GM18517 (cell line): ENCODE results near the gene MTUS2.
"Not testable (repeated sequence)": the region's sequence is repeated elsewhere in the genome, so short reads cannot be mapped to it uniquely, and the experiment has no call there.

Experiments used
- ATAC-seq: cut with Tn5 transposase; IDR thresholded peaks from one replicate; pipeline ENCODE4 v1.9.1; 2021; ENCODE audit warnings: mild to moderate bottlenecking, moderate library complexity; ENCODE audit not compliant: unreplicated experiment

The MTUS2 gene

DNA sequence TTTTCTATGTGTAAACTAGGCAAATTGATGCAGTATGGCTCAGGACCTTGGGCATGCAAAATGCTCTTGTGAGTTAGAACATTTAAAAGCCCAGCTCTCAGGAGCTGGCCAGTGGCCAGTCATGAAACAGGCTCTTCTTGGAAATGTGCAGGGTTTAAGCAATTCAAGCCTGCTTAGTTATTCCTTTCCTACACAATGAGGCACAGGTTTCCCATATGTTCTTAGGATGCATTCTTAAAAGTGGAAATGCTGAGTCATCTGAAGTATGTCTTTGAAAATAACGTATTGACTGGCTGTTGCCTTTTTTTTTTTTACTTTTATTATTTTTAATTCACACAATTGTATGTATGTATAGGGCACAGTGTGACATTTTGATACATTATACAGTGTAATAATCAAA lies 474.7 kb downstream of the MTUS2 start:
- no peak for ATAC-seq

DNA sequence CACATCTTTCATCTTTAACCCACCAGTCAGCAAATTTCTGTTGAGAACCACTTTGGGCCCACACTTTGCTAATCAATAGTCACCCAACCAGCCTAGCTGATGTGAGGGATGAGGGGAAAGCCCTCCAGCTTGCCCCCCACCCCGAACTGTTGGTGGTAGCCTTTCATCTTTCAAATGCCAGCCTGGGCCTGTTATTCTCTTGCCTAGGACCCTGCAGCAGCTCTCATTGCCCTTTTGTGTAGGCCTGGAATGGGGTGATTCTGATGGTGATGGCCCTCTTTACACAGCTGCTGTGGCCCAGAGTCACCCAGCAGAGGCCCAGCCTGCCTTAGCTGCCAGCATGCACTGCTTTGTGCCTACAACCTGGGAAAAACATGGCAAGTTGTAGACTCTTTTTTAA lies 480.9 kb downstream of the MTUS2 start:
- ATAC-seq = no peak

DNA sequence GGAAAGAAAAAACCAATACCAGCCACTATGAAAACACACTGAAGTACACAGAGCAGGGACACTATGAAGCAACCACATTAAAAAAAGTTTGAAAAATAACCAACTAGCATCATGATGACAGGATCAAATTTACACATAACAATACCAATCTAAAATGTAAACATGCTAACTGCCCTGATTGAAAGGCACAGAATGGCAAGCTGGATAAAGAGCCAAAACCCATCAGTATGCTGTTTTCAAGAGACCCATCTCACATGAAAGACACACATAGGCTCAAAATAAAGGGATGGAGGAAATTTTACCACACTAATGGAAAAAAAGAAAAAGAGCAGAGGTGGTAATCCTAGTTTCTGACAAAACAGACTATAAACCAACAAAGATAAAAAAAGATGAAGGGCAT lies 484.0 kb downstream of the MTUS2 start:
- ATAC-seq = no peak

DNA sequence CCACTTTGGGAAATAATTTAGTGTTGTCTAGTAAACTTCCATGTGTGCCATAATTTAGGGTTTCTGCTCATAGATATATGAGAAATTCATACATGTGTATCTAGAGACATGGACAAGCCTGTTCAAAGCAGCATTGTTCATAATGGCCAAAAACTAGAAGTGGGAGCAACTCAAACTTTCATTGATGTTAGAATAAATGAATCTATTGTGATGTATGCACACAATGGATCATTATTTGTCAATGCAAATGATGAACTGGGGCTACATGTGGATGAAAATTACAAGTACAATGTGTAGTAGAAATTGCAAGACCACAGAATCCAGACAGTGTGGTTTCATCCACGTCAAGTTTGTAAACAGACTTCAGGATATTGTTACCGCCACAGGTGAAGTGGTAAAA lies 490.7 kb downstream of the MTUS2 start:
- ATAC-seq = no peak

DNA sequence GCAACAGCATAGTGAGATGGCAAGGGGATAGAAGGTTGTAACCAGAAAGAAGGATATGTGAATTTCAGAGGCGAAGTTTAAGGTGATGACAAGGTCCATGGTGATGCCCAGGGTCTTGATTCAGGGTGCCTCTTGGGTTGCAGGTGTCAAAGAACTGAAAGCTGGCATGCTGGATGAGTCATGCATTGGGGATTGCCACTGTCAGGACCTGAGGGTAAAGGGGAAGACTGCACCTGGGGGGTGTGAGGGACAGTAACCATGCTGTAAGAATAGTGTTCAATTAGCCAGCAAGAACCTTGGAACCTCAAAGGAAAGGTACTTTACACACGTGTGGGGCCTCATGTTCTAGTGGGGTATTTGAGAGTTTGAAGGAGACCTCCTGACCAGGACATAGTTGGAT lies 495.7 kb downstream of the MTUS2 start:
- no peak for ATAC-seq

DNA sequence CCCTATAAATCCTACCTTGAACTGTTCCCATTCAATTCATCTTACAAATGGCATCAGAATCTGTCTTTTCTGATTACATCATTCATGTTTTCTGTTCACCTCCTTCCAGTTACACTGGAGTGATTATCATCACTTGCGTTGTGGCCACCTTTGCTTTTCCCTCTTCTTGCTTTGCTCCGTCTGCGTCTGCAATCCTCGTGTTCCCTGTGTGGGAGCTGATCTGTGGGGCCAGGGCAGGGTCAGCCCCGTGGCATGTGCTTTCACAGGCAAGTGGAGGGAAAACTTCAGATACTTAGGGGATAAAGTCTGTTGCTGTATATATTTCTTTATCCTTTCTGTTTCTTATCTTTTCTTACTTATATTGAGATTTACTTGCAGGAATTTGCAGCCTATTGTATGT lies 497.7 kb downstream of the MTUS2 start:
- no peak for ATAC-seq

DNA sequence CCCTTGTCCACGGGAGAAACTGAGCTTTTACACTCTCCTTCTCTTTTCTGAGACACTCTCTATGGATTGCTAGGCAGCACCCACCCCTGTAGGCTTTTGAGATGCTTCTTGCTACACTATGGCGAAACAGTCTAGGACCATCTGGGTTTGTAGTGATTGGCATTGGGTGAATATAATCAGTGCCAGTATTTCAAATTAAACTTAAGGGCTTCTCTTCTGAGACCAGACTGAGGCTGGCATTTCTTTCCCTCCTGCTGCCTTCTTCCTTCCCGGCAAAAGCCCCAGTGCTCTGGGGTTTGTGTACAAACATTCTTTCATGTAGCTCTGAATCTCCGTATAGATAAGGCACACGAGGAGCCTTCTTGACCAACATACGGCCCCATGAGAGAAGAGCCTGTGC lies 498.6 kb downstream of the MTUS2 start:
- ATAC-seq = no peak

DNA sequence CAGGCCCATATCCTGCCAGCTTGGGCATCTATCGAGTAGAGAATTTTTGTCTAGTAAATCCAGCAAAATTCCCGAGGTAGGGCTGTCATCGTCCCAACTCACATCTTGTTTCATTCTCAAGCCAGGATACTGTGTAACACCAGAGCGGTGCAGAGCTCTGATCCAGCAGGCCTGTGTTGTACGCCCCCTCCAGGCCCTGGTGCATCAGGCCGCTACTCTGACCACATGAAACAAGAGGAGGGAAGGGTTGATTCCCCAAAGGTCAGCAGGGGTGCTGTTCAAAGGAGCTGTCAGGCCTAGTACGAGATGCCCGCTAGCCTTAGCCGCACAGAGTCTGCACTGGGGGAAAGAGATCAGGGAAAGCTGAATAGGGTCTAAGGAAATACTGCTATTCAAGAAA lies 499.3 kb downstream of the MTUS2 start:
- no peak for ATAC-seq

DNA sequence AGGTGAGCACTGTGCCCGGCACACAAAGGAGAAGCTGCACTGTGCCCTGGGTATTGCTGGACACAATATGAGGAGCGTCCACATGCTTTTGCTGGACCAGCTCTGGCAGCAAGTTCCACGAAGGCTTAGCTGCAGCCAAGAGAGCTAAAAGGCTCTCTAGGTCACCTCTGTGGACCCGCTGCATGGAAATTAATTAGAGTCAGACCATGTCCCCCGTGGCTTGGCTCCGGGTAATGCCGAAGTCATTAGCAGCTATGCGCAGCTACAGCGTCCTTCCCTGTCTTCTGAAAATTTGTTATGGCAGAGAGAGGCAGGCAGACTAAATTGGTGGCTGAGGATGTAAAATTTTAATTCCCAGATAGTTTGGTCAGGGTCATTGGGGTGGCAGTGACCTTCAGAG lies 503.8 kb downstream of the MTUS2 start:
- no peak for ATAC-seq

DNA sequence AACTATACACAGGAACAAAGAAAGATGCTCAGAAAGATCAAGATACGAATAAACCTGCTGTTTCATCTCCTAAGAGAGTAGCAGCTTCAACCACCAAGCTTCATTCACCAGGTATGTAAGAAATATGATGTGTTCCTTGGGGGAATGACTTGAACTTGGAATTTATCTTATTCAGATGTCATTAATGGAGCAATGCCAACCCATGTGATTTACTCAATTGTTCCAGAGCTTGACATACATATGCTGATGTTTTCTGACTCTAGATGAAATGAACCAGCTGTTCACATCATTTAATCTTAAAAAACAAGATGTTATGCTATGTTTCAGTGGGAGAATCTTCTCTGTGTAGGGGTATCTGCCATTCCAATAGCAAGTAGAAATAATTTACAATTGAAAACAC lies 504.5 kb downstream of the MTUS2 start:
- no peak for ATAC-seq

DNA sequence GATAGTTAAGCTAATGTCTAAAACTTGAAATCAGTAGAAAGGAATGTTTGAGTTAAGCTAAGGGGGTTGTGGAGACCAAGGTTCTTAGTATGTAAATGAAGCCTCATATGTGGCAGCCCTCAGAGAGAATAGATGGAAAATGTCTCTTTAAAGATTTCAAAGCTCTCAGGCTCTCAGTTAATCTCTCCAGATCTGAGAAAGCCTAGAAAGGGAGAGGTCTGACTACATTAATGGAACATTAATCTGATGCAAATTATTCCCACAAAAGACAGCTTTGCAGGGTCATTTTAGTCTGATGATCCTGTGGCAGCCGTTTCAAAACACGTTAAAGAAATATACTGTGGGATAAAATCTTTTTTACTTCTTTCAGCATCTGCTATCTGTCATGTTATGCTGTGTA lies 508.4 kb downstream of the MTUS2 start:
- no peak for ATAC-seq

DNA sequence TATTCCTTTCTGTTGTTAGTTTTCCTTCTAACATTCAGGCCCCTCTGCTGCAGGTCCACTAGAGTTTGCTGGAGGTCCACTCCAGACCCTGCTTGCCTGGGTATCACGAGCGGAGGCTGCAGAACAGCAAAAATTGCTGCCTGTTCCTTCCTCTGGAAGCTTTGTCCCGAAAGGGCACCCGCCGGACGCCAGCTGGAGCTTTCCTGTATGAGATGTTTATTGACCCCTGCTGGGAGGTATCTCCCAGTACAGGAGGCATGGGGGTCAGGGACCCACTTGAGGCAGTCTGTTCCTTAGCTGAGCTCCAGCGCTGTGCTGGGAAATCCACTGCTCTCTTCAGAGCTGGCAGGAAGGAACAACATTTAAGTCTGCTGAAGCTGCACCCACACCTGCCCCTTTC lies 516.2 kb downstream of the MTUS2 start:
- ATAC-seq = no peak

DNA sequence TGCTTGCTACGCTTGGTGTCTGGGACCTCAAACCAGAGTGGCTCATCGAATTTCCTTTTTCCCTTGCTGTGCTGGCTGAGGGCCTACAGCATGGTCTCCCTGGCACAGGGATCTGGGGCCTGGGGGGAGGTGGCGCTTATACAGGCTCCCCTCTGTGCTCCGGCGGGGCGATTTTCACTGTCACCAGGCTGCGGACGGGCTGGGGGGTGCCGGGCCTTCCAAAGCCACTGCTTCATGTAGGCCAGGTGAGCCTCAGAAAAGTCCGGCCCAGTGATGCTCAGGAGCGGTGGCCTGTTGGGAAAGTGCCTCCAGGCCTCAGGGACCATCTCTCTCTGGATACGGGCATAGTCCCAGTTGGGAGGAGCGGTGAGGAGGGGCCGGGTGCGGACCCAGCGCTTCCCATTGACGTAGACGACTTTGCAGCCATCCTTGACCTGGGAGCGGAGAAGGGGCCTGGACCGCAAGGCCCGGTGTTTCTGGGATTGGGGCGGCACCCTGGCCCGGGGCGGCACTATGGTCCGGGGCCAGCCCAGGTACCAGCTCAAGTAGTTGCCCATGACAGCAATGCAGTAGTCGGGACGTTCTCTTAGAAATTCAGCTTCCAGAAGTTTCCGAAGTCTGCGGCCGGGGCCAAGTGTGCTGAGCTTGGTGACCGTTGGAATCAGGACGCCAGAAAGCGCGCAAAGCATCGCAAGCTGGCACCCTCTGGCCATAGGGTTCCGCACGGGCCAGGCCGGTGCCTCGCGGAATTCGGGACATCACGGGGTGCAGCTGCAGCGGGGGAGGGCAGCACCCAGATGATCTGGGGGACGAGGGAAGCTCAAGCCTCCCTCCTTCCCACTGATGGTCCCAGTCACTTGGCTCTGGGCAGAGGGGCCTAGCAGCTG lies 519.5 kb downstream of the MTUS2 start:
- no peak for ATAC-seq

DNA sequence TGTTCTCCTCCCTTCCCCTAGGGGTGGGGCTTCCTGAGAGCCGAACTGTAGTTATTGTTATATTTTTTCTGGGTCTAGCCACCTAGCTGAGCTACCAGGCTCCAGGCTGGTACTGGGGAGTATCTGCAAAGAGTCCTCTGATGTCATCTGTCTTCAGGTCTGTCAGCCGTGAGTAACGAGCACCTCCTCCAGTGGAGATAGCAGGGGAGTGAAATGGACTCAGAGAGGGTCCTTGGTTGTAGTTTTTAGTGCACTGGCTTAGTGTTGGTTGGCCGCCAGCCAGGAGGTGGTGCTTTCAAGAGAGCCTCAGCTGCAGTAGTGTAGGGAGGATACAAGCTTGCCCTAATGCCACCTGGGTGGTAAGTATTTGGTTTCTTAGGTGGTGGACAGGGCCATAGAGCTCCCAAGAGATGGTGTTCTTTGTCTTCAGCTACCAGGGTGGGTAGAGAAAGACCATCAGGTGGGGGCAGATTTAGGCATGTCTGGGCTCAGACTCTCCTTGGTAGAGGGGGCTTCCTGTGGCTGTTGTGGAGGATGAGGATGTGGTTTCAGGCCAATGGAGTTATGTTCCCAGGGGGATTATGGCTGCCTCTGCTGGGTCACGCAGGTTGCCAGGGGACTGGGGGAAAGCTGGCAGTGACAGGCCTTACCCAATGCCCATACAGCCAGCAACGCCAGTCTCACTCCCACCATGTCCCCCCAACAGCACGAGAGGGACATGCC lies 525.9 kb downstream of the MTUS2 start:
- ATAC-seq = not testable (repeated sequence)

DNA sequence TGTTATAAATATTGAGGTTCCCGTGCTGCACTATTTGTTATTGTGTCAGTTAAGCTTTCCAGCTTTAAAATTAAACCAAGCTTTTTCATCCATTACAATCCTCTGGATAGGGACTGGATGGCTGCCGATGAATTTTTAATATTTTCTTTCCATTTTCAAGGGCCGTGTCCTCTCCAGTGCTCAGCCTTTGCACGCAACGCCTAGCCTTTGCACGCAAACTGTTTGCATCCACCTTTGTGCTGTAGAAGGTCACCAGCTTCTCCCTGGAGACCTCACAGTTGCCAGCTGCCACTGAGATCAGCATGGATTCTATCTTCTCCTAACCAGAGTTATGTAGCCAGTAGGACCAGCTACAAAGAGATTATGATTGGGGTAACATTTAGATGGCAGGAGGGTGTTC lies 534.9 kb downstream of the MTUS2 start:
- no peak for ATAC-seq

DNA sequence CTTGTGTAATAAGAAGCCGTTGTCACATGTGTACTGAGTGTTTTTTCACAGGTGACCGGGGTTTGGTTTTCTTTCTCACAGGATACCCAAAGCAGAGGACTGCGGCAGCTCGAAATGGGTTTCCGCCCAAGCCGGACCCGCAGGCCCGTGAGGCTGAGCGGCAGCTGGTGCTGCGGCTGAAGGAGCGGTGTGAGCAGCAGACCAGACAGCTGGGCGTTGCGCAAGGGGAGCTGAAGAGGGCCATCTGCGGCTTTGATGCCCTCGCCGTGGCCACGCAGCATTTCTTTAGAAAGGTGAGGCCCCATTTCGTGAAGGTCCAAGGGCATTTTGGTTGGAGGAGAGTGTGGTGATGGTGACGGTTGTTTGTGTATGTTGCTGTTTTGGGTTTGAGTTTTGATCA lies 539.0 kb downstream of the MTUS2 start:
- ATAC-seq = no peak

DNA sequence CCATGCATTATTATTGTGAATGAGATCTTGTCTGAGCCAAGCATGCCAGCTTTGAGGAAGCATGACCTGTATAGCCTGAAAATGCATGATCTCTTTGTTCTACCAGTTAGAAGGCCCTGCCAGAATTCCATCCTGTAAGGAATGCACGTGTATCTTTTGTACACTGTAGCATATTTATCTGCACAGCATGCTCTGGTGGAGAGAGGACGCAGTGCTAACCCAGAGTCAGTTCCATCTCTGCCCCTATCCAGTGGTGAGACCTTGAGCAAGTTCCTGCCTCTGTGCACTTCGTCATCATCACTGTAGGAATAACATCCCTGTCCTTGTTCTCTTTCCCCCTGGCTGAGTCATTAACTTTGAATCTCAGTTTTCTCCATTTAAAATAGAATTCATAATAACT lies 541.6 kb downstream of the MTUS2 start:
- ATAC-seq = no peak

DNA sequence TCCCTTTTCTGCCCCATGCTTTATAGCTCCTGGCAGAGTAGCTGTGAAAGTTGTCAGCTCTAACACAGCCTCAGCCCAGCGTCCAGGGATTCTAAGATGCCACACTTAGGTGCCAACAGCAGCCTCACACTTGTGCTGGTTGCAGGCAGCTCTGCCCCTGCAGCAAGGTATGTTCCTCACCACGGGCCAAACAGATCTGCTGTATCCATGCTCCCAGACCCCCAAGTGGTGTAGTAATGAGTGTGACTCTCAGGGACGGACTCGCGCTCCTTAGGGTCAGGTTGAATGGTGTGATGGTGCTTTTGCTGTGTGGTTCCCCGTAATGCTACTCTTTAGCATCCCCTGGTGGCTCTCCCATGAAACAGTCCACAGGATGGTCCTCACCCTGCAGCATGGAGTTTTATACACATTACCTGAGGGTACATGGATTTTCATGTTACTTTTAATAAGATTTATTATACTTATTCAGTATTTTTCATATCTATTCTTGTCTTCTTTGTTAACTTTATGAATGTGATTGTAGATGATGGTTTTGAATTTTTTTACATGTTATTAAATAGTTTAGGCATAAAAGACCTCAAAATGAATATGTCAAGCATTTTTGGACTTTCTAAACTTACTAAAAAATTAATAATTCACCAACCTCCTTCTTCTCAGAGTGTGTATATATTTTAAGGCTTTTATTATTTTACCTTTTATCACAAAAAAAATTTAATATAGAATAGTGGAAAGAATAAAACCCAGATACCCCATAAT lies 542.9 kb downstream of the MTUS2 start:
- ATAC-seq = peak; percentile 72

DNA sequence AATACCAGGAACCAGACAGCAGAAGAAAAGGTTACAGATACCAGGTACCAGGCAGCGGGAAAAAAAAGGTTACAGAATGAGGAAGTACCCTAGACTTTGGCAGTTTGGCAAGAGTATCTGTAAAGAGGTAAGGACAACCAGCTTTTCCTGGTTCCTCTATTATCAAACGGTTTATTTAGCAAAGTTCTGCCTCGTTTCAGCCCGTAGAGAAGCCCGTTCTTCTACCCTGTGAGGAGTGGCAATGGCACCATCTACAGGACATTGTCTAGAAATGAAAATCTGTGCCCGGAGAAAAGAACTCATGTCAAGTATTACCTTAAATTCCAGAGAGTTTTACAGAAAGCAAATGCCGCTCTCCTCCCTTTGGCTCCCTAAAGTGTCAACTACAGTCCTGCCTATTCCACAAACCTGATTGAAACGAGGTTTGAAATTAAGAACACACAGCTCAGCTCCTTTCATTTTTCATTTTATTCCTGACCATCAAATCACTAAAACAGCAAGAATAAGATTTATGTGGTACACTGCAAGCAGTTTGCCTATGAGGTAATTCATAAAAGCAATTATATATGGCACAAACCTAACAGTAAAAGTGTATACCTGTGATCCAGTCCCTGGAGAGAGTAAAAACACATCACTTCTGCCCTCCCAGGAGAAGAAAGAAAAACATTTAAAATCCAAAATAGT lies 549.1 kb downstream of the MTUS2 start:
- no peak for ATAC-seq

DNA sequence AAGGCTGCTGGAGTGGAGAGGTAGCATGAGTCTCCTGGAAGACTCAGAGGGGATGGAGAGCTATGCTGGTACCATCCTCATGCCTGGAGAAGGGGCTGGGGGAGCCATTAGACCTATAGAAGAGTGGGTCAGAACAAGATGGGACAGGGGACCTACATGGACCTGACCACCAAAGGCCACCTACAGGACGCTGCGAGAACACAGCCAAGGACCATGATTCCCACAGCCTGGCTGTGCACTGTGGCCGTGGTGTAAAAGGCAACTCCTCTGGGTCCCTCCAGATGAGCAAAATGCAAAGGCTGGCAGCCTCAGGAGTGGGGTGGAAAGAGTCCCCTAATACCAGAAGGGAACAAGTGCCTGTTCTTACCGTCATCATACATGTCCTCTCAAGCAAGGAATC lies 559.1 kb downstream of the MTUS2 start:
- no peak for ATAC-seq

DNA sequence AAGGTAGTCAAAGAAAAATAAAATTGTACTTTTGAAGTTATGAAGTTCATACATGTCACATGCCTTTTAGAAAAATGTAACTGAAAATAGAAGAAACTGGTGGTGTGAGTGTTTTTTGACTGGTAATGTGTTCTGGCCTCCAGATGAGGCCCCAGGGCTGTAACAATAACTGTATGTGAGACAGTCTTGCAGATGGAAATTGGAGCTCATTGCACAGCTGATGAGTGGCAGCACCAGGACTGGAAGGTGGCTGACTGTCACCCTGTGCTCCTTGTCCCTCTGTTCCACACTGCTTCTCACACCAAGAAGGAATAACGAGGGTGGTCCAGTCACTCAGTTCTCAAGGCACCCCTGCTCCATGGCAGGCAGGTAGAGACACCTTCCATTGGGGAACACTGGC lies 559.7 kb downstream of the MTUS2 start:
- no peak for ATAC-seq
